HUES48 (cell line): ENCODE results near the gene JAZF1.

ENCODE experiments used
- H3K27ac ChIP-seq: one replicate; pipeline ENCODE4 v1.7.0; 2013; ENCODE audit warnings: low read depth, low read length, inconsistent platforms
- H3K27me3 ChIP-seq: 2 replicates; pipeline ENCODE4 v1.6.1; 2013; ENCODE audit warnings: mild to moderate bottlenecking, low read length; ENCODE audit not compliant: control insufficient read depth, insufficient read depth
- H3K36me3 ChIP-seq: 2 replicates; pipeline ENCODE4 v1.6.1; 2013; ENCODE audit warnings: low read length; ENCODE audit not compliant: control insufficient read depth, insufficient read depth
- H3K4me1 ChIP-seq: 2 replicates; pipeline ENCODE4 v1.6.1; 2013; ENCODE audit warnings: mild to moderate bottlenecking, low read length; ENCODE audit not compliant: control insufficient read depth, insufficient read depth
- H3K4me3 ChIP-seq: 2 replicates; pipeline ENCODE4 v1.5.1; 2013; ENCODE audit warnings: mild to moderate bottlenecking, low read depth, low read length
- H3K9ac ChIP-seq: 2 replicates; pipeline ENCODE4 v1.6.1; 2013; ENCODE audit warnings: mild to moderate bottlenecking, low read depth, low read length, moderate library complexity
- H3K9me3 ChIP-seq: 2 replicates; pipeline ENCODE4 v1.6.1; 2013; ENCODE audit warnings: low read length; ENCODE audit not compliant: control insufficient read depth, insufficient read depth

The JAZF1 gene

GRCh38 chr7:28106321-28106829 is 74.2 kb downstream of the JAZF1 start:
- Histone ChIP-seq H3K27me3 (no peaks in the 10 kb centered on the region), H3K4me3 (no peak overlapping the region), H3K9ac (no peak overlapping the region), H3K27ac (no peak overlapping the region), H3K9me3 (no peaks in the 10 kb centered on the region), H3K4me1 (peaks cover 21% of the 10 kb centered on the region), H3K36me3 (no peaks in the 10 kb centered on the region)

GRCh38 chr7:28105234-28105633 is 75.4 kb downstream of the JAZF1 start:
- H3K27ac ChIP-seq, result no peak overlapping the region
- no peaks in the 10 kb centered on the region for H3K9me3 ChIP-seq
- H3K4me1 ChIP-seq, result peaks cover 21% of the 10 kb centered on the region
- H3K27me3 ChIP-seq, result no peaks in the 10 kb centered on the region
- H3K9ac ChIP-seq, result no peak overlapping the region
- no peaks in the 10 kb centered on the region for H3K36me3 ChIP-seq
- no peak overlapping the region for H3K4me3 ChIP-seq

- Histone ChIP-seq H3K9me3 (no peaks in the 10 kb centered on the region), H3K9ac (no peak overlapping the region), H3K36me3 (no peaks in the 10 kb centered on the region), H3K27me3 (no peaks in the 10 kb centered on the region), H3K4me1 (peaks cover 21% of the 10 kb centered on the region), H3K27ac (no peak overlapping the region), H3K4me3 (no peak overlapping the region)
These were observed 75.8 kb downstream of the JAZF1 start for GRCh38 chr7:28104811-28105210.

GRCh38 chr7:28104041-28104541 is 76.5 kb downstream of the JAZF1 start:
- no peak overlapping the region for H3K9ac ChIP-seq
- H3K4me3 ChIP-seq, result no peak overlapping the region
- H3K4me1 ChIP-seq, result peaks cover 21% of the 10 kb centered on the region
- no peak overlapping the region for H3K27ac ChIP-seq
- no peaks in the 10 kb centered on the region for H3K9me3 ChIP-seq
- H3K36me3 ChIP-seq, result no peaks in the 10 kb centered on the region
- no peaks in the 10 kb centered on the region for H3K27me3 ChIP-seq

GRCh38 chr7:28102797-28103196 is 77.8 kb downstream of the JAZF1 start:
- peaks cover 27% of the 10 kb centered on the region for H3K4me1 ChIP-seq
- no peaks in the 10 kb centered on the region for H3K27me3 ChIP-seq
- H3K27ac ChIP-seq, result no peak overlapping the region
- no peak overlapping the region for H3K9ac ChIP-seq
- no peaks in the 10 kb centered on the region for H3K9me3 ChIP-seq
- no peak overlapping the region for H3K4me3 ChIP-seq
- H3K36me3 ChIP-seq, result no peaks in the 10 kb centered on the region

GRCh38 chr7:28096713-28097112 is 83.9 kb downstream of the JAZF1 start:
- Histone ChIP-seq H3K4me1 (peaks cover 23% of the 10 kb centered on the region), H3K9ac (no peak overlapping the region), H3K27me3 (no peaks in the 10 kb centered on the region), H3K9me3 (no peaks in the 10 kb centered on the region), H3K4me3 (no peak overlapping the region), H3K27ac (no peak overlapping the region), H3K36me3 (no peaks in the 10 kb centered on the region)

GRCh38 chr7:28095231-28095630 is 85.4 kb downstream of the JAZF1 start:
- Histone ChIP-seq H3K27ac (no peak overlapping the region), H3K9ac (no peak overlapping the region), H3K9me3 (no peaks in the 10 kb centered on the region), H3K4me3 (no peak overlapping the region), H3K36me3 (no peaks in the 10 kb centered on the region), H3K4me1 (peaks cover 23% of the 10 kb centered on the region), H3K27me3 (no peaks in the 10 kb centered on the region)

- Histone ChIP-seq H3K27ac (no peak overlapping the region), H3K27me3 (no peaks in the 10 kb centered on the region), H3K36me3 (no peaks in the 10 kb centered on the region)
These were observed 86.9 kb downstream of the JAZF1 start for GRCh38 chr7:28093623-28094232.

GRCh38 chr7:28091190-28091589 is 89.4 kb downstream of the JAZF1 start:
- H3K9ac ChIP-seq, result no peak overlapping the region
- no peaks in the 10 kb centered on the region for H3K27me3 ChIP-seq
- H3K4me3 ChIP-seq, result no peak overlapping the region
- no peaks in the 10 kb centered on the region for H3K36me3 ChIP-seq
- peaks cover 32% of the 10 kb centered on the region for H3K4me1 ChIP-seq
- H3K9me3 ChIP-seq, result no peaks in the 10 kb centered on the region
- no peak overlapping the region for H3K27ac ChIP-seq

More at GRCh38 chr7:28093623-28094232, 86.9 kb downstream of the JAZF1 start:
- no peak overlapping the region for H3K4me3 ChIP-seq
- H3K9me3 ChIP-seq, result no peaks in the 10 kb centered on the region
- H3K4me1 ChIP-seq, result peaks cover 31% of the 10 kb centered on the region
- no peak overlapping the region for H3K9ac ChIP-seq

- Histone ChIP-seq H3K9ac (no peak overlapping the region), H3K9me3 (no peaks in the 10 kb centered on the region), H3K4me1 (peaks cover 31% of the 10 kb centered on the region), H3K27me3 (no peaks in the 10 kb centered on the region), H3K27ac (no peak overlapping the region), H3K4me3 (no peak overlapping the region), H3K36me3 (no peaks in the 10 kb centered on the region)
These were observed 91.5 kb downstream of the JAZF1 start for GRCh38 chr7:28088901-28089714.

GRCh38 chr7:28088032-28088431 is 92.6 kb downstream of the JAZF1 start:
- H3K36me3 ChIP-seq, result no peaks in the 10 kb centered on the region
- H3K27me3 ChIP-seq, result no peaks in the 10 kb centered on the region
- no peak overlapping the region for H3K4me3 ChIP-seq
- peaks cover 26% of the 10 kb centered on the region for H3K4me1 ChIP-seq
- no peaks in the 10 kb centered on the region for H3K9me3 ChIP-seq
- no peak overlapping the region for H3K9ac ChIP-seq
- H3K27ac ChIP-seq, result no peak overlapping the region
